ENCODE results near the gene DDR2.

- TF ChIP-seq YY1 (IDR thresholded peaks at IDR 0.05; ENCODE audit: insufficient read depth, insufficient read length) (no peak), ZNF274 (IDR thresholded peaks at IDR 0.05; ENCODE audit: low read depth, low read length) (no peak)
These were observed 14.8 kb upstream of the DDR2 start for GRCh38 chr1:162617513-162617912.
